Hepatic stellate cell (primary cell): ENCODE measurements around the gene C1QB.
A peak's percentile ranks its signal among the peaks of the same experiment; 100 is the strongest.

ENCODE experiments used
- DNase-seq: peaks from one replicate; pipeline ENCODE4 v3.0.0; 2011; ENCODE audit warnings: low spot score

Gene C1QB

DNA sequence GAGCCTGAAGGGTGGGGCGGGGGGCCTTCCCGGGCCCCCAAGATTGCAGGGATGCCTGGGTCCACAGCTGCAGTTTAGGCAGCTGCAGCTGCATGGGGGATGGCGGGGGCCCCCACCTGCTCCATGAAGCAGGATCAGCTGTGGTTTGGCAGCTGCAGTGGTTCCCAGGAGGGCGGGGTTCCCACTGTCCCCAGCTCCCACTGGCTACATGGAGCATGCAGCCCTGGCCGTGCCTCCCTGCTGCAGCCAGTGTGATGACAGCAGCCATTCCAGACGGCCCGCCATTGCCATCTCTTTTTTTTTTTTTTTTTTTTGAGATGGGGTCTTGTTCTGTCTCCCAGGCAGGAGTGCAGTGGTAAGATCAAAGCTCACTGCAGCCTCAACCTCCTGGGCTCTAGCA, 17.6 kb upstream of the C1QB start:
- no peak for DNase-seq

DNA sequence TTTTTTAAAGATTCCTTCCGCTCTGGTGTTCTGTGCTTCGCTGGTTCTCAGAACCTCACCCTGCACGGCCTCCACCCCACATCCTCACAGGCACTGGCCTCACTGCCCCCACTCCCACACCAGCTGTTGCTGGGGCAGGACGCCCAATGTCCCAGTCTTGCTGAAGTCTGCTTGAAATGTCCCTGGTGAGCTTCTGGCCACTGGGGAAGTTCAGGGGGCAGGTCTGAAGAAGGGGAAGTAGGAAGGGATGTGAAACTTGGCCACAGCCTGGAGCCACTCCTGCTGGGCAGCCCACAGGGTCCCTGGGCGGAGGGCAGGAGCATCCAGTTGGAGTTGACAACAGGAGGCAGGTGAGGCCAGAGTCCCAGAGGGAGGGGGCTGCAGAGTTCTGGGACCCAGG, 16.7 kb upstream of the C1QB start, which contains the start of gene C1QA:
TSS of gene C1QA (plus strand) at position 276 of the 400 bp plus-strand sequence. CDS start 989 bp downstream, outside the sequence.
- no peak for DNase-seq

DNA sequence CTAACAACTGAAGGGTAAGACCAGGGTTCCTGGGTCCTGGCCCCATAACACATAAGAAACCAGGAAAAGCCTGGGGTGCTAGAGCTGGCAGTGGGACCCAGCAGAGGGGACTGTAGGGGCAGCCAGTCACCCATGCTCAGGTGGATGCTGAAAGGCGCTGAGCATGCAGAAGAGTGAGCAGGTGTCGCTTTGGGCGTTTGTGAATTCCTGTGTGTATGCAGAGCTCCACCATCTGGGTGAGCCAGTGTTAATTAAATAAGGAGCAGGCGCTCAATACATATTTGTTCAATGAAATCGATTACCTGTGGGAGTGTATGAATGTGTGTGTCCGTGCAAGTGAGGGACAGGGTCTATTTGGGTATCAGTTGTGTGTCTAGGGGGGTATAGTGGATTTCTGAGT, 16.1 kb upstream of the C1QB start:
- DNase-seq: no peak

- no peak for DNase-seq
These were observed 15.1 kb upstream of the C1QB start for GRCh38 chr1:22637907-22638445.

- no peak for DNase-seq
These were observed 14.4 kb upstream of the C1QB start for GRCh38 chr1:22638476-22639234.

- peak; percentile 69 for DNase-seq
These were observed 13.8 kb upstream of the C1QB start for GRCh38 chr1:22639286-22639685.

- no peak for DNase-seq
These were observed 11.8 kb upstream of the C1QB start for GRCh38 chr1:22641247-22641646.

GRCh38 chr1:22641906-22642636, 11.0 kb upstream of the C1QB start:
- DNase-seq: peak; percentile 86

DNA sequence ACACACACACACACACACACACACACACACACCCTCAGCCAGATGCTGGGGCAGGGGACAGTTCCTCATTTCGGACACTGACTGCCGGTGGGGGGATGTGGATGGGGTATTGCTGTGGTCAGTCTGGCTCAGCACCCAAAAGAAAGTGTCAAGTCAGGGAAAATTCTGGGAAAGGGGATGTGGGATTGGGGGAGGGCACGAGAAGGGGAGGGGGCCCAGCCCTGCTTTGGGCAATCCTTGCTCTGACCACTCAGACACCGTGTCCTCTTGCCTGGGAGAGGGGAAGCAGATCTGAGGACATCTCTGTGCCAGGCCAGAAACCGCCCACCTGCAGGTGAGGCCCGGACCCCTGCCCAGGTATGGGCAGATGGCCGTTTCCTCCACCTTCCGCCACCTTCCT, 9.7 kb upstream of the C1QB start, which contains the start of gene C1QC:
TSS of gene C1QC (plus strand) at position 253 of the 400 bp plus-strand sequence. CDS start 391 bp downstream, outside the sequence.
- DNase-seq: no peak

DNA sequence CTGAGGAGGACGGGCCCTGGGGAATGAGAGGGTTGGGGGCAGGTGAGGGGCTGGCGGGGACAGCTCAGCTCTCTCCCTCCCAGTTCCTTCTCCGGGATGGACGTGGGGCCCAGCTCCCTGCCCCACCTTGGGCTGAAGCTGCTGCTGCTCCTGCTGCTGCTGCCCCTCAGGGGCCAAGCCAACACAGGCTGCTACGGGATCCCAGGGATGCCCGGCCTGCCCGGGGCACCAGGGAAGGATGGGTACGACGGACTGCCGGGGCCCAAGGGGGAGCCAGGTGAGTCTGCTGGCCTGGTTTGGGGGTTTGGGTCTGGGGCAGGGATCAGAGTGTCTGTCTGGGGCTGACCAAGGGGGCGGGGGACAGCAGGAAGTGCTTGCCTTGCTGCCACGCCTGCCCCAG, 9.1 kb upstream of the C1QB start:
- DNase-seq: no peak

- no peak for DNase-seq
These were observed 7.1 kb upstream of the C1QB start for GRCh38 chr1:22645931-22646330.

DNA sequence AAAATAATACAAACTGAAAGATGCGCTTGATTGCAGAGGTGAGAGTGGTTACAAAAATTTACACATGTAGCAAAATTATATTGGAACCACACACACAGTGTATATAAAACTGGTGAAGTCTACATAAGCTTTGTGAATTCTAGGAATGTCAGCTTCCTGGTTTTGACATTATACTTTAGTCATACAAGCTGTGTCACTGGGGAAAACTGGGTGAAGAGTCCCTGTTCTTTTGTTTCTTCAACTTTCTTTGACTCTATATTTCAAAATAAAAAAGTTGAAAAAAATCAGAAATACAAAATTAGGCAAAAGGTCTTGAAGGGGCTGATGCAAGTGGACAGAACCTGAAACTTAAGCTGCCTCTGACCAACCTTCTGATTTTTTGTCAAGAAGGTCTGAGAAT, 6.7 kb upstream of the C1QB start:
- peak; percentile 34 for DNase-seq

GRCh38 chr1:22650089-22650693, 2.8 kb upstream of the C1QB start:
- no peak for DNase-seq

DNA sequence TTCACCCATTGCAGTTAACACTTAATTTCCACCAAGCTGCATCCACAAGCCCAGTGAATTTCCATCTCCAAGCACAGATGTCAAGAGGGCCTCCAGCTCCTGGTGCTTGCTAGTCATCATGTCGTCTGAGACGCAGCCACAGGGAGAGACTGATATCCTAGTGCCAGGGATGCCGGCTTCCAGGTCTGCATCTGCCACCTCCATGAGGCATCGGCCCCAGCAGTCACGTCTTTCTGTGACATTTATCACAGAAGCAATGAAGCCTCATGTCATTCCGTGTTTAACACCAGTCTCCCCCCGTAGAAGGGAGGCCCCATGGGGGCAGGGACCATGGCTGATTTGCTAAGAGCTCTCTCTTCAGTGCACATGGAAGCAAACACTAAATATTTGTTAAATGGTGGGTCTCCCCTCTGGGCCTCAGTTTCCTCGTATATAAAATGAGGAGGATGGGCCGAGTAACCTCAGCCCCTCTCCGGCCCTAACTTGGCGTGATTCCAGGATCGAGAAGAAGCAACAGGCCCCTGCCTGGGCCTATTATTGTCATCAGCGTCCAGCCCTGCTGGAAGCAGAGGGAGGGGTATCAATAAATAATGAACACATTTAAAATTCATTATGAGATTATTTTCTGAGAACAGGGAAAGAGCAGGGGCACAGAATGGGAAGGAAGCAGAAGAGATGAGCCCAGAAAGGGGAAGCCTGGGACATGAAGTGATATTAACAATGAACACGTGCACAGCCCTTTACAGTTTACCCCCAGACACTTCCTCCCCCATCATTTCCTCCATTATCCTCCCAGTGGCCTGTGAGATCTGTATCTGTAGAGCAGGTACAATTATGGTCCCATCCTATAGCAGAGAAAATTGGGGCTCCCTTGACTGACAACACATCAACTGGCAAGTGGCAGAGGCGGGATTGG, 837 bp upstream of the C1QB start:
- DNase-seq: no peak

- DNase-seq: no peak
These were observed 1.7 kb downstream of the C1QB start for GRCh38 chr1:22654692-22655091.

DNA sequence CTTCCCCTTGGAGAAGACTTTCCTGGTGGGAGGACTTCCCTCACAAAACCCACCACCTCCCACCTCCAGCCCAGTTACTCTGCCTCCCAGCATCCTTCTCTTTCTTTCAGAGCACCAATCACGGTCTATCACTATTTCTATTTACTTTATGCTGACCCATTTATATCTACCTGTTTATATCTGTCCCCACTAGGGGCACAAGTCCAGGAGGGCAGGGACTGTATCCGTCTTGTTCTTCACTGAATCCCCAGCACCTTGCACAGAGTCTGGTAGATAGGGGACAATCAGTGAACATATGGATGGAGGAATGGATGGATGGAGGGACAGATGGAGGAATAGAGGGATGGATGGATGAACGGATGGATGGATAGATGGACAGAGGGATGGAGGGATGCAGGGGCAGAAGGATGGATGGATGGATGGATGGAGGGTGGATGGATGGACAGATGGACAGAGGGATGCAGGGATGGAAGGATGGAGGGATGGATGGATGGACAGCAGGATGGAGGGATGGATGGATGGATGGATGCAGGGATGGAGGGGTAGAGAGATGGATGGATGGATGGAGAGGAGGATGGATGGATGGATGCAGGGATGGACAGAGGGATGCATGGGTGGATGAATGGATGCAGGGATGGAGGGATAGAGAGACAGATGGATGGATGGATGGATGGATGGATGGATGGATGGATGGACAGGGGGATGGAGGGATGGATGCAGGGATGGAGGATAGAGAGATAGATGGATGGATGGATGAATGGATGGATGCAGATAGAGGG, 5.5 kb downstream of the C1QB start:
- DNase-seq: no peak

DNA sequence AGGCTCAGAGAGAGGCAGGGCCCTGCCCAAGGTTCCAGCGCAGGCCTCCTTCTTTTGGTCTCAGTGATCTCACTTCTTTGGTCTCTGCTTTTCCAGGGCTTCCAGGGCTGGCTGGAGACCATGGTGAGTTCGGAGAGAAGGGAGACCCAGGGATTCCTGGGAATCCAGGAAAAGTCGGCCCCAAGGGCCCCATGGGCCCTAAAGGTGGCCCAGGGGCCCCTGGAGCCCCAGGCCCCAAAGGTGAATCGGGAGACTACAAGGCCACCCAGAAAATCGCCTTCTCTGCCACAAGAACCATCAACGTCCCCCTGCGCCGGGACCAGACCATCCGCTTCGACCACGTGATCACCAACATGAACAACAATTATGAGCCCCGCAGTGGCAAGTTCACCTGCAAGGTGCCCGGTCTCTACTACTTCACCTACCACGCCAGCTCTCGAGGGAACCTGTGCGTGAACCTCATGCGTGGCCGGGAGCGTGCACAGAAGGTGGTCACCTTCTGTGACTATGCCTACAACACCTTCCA, 7.7 kb downstream of the C1QB start:
- no peak for DNase-seq

DNA sequence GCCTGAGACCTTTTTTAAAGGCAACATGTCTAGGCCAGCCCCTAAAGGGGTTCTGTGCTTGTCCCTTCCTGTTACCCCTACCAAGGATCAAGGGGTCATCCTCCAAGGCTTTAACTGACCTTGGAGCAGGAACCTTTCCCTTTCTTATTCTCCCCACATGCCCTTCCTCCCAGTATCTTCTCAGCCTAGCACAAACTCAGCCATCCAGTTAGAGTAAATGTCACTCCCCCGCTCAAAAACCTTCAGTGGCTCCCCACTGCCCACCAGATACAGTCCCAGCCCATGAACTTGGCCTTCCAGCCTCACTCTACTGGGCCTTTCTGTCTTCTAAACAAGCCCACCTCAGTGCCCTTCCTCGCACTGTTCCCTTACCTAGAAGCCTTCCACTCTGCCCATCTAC, 8.8 kb downstream of the C1QB start:
- no peak for DNase-seq

DNA sequence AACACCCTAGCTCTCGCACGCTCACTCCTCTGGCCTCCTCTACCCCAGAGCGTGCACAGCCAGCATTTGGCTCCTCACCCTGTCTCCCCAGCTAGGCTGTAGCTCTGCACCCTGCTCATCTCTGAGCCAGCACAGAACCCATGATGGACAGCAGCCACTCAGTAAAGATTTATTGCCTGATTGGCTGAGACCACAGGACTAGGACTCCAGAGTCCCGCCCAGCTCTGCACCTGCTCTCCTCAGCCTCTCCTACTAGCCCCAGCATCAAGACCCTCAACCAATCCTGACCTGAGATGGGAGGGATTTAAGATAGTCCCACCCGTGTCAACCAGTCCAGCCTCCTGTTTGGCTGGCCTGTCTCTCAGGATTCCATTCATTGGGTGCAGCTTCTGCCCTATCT, 9.3 kb downstream of the C1QB start:
- DNase-seq: no peak

GRCh38 chr1:22662986-22663408, 10.0 kb downstream of the C1QB start:
- DNase-seq: no peak

DNA sequence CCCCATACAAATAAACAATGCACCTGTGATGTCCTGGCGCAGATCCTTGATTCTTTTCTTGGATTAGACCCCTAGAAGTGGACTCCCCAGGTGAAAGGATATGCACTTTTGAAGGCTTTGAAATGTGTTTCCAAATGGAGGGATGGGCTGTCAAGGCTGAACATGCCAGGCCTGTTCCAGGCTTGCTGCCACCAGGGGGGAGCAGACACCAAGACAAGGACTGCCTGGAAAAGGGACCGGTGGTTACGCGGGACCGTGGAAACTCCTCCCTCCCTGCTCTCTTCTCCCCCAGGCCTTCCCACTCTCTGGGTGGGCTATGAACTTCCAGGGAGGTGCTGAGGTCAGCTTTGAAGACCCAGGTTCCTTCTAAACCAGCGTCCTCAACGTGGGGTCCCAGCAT, 12.7 kb downstream of the C1QB start:
- DNase-seq: peak; percentile 45
